HuH-7 (cell line): ENCODE data around the gene SH3RF2.

Source experiments
- DNase-seq: peaks from one replicate; pipeline ENCODE4 v3.0.0; 2011; ENCODE audit warnings: low spot score

The SH3RF2 gene

DNA sequence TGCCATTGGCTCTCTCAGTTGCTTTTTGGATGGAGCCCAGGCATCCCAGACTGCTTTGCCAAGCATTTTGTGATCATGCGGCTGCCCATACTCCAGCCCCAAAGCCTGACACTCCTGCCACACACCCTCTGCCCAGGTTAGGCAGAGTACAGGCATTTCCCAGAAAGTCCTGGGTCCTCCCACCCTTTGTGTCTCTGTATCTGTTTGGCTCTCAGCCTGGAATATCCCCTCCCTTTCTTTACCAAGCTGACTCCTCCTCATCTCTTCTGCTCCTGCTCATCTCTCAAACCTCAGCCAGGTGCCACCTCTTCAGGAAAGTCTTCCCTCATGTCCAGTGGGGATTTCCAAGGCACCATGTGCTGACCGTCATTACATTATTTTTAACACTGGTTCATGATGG is 14.3 kb upstream of the SH3RF2 start:
- no peak for DNase-seq

DNA sequence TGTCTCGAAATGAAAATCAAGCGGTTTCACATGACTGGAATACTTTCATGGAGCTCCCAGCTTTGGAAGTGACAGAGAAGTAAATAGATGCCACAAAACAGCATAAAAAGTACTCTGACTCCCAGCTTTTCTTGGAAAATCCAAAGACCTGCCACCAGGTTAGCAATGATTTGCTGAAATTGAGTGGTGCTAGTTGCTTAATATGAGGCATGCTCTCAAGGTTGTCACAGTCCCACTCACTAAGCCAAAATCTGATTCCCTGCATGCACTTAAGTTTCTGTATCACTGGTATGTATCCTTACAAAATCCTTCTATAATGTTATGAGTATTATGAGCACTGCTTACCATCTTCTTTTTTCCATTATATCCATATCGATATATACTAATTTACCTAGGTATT is 13.0 kb upstream of the SH3RF2 start:
- DNase-seq: no peak

DNA sequence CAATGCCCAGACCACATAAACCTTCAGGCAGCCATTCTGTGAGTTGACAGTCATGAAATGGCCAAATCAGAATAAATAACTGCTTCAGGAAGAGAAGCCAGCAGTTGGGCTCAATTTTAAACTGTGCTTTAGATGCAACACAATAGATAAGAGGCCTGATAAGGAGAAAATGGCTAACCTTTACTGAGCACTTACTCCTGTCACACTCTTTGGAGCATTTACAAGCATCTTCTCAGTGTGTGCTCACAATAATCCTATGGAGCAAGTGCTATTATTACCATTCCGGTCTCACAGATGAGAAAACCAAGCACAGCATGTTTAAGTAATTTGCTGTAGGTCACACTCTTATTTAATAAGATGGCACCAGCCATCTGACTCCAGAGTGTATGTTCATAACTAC is 11.5 kb upstream of the SH3RF2 start:
- no peak for DNase-seq

DNA sequence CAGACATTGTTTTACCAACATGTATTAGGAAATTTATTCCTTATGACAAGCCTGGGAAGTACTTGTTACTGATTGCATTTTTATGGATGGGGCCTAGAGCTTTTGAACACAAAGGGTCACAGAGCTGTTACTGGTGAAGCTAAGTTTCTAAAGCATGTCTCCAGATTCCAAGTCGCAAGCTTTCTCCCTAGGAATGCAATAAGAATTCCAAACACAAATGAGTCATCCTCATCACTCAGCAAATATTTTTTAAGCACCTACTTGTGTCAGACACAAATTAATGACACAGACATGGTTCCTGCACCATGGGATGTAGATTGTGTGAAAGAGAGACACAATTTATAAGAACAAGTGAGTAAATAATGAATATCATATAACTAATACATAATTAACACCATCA is 11.0 kb upstream of the SH3RF2 start:
- no peak for DNase-seq

DNA sequence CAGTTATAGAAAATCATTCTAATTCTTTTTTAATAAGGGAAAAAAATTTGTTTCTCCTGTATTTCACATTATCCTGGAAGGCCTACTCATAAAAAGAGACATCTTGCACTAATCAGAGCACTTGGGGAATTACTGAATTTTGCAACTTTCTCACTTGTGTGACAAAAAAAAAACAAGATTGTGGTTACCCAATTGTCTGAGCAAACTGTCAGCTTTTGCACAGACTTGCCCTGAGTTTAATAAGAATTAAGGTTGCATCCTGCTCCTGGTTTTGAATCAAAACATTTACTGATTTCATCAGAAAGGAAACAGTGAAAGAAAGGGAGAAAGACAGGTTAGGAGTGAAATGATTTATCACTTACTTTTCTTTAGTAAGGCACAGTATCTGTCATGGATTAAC is 10.6 kb upstream of the SH3RF2 start:
- DNase-seq: no peak

DNA sequence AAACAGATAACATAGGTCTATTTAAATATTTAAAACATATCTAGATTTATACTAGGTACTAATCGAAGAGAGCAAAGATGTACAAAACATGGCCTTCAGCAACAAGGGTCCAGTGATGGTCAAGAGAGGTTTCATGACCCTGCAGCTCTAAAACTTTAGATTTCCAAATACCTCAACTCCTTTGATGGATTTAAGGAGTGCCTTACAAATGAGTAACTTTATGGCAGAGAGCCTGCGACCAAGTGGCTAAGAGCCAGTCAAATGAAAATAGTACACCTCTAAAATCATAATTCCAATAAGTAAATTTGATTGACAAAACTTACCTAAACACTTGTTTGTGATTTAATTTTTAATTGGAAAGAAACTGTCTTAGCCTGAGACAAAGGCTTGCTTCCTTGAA is 4.7 kb upstream of the SH3RF2 start:
- DNase-seq: no peak

DNA sequence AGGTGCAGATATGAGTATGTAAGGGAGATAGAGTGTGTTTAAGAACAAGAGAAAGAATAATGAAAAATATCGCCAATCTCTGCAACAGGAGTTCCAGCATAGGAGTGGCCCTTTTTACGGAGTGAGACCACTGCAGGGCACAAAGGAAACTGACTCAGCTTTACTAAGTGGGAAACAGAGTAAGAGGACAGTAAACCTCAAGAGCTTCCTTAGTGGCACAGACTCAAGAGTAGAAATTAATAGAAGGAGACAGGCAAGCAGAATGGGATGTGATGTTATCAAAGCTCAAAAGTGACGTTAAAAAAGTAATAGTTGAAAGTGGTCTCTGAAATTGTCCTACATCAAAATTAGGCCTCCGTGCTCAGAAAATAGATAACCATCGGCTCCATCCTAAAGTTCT is 2.1 kb upstream of the SH3RF2 start:
- DNase-seq: no peak

DNA sequence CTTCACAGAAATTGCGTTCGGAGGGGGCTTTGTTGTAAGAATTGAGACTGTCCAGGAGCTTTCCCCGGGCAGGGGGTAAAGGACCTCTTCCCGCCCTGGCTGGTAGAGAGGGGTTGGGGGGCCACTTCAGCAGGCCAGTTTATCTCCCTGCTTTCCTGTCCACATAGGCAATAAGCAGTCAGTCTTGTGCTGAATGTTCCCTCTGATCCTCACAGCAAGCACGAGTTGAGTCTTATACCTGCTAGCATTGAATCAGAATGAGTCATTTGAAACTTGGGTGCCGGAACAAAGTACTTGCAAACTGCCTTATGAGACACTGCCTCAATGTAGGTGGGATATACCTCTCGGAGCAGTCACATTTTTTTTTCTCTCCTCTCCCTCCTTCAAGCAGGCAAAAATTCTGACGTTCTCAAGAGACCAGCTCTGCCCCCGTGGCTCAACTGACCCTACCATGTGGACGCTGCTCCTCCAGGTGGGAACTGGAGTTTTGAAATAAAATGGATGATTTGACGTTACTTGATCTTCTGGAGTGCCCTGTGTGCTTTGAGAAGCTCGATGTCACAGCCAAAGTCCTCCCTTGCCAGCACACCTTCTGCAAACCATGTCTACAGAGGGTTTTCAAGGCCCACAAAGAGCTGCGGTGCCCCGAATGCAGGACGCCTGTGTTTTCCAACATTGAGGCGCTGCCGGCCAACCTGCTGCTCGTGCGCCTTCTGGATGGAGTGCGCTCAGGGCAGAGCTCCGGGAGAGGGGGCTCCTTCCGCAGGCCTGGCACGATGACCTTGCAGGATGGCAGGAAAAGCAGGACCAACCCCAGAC is 1.3 kb downstream of the SH3RF2 start:
- no peak for DNase-seq

DNA sequence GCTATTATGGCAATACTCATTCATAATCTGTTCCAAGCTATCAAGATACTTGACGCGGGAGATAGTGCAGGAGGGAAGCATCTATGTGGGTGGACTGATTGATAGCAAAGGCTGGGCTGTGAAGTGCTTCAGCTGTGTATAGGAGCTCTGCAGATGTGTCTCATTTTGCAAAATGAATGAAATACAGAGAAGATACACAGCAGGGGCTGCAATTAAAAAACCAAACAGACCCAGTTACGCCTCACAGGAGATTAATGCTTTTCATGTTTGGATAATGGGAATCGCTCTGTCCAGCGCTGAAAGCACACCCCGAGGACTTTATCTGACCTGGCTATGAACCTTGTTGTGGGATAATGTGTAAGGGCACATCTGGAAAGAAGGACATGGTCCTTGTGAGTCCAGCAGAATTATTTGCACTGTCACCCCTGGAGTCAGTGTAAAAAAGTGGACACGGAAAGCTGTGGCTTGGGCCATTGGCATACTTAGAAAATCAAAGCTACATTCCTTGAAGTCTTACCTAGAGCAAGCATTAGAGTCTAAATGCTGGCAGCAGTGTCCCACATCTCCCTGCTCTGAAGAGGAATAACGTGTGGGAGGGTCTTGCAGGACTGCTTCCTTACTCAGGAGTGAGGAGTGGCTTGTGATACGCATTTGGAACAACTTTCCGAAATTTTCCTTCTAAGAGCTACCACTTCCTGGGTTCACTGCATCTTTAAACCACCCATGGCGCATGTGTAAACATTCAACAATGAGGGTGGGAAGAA is 2.6 kb downstream of the SH3RF2 start:
- no peak for DNase-seq

DNA sequence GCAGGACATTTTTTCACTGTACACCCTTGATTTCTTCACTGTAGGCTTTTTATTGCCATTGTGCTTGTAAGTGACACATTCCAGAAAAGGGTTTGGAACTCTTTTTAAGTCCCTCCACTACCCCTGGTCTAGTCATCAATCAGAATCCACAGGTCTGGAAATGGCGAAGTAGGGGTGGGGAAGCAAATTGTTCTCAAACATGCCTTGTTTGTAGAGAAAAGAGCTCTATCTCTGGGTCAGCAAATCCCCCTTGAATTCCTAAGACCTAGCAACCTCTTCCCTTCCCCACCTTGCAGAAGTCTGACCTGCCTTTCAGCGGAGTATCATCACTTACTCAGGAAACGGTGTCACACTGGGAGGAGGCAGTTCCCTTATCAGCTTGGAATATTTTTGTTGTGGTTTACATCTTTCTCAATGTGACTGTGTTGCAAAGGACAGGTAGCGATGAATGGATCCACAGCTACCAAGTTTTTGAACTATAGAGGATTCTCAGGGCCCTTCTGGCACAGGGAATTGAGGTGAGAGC is 3.2 kb downstream of the SH3RF2 start:
- DNase-seq: no peak

DNA sequence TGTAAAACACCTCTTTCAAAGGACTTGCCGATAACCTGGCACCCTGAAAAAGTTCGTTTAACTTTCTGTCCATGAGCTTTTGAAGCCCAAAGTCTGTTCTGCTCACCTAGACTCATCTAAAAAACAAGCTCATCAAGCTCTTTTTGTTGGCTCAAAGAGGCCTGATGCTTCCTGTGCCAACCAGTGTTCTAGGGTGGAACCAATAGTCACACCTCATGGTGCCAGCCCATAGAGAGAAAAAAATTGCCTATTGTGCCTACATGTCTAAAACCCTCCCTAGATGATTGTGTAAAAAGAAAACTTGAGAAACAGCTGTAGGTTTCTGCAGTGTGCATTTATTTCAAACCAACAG is 4.7 kb downstream of the SH3RF2 start:
- no peak for DNase-seq

DNA sequence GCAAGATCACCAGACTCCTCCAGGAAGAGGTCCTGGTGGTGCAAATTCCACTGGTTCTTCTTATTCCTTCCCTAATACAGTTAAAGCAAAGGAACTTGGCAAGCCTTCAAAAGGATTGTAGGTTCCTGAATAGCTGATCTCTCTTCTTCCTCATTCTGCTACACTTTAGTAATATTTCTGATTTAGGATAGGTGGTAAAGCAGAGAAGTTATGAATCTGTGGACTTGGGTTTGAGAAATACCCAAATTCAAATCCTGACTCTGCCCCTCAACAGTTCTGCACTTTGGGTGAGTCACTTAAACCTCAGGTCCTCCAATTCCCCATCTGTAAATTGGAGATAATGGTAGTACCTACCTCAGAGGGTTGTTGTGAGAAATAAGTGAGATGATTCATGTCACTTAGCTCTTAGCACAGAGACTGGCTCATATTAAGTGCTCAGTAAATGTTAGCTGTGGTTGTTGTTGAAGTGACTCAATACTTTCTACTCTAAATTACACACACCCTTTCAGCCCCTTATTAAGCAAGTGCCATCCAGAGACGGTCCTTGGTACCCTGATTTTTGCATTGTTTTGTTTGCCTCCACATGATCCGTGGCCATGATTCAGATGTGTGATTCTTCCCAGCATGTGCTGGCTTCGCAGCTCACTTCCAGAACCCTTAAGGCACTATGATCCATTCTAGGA is 5.2 kb downstream of the SH3RF2 start:
- no peak for DNase-seq

DNA sequence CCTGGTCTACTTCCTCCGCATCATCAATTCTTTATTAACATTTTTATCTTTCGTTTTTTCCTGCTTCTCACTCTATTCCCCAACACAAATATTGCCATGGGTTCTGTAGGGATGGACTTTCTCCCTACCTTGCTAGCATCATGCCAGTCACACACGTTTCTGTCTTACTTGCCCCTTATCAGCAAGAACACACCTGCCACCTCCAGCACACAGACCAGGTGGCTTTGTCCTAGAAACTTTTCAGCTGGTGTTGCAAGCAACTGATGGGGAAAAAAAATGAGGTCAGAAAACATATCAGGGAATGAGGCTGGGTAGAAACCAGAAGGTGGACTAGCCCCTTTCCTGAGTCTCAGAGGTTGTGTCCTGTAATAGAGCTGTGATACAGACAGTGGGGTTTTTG is 5.8 kb downstream of the SH3RF2 start:
- DNase-seq: no peak

DNA sequence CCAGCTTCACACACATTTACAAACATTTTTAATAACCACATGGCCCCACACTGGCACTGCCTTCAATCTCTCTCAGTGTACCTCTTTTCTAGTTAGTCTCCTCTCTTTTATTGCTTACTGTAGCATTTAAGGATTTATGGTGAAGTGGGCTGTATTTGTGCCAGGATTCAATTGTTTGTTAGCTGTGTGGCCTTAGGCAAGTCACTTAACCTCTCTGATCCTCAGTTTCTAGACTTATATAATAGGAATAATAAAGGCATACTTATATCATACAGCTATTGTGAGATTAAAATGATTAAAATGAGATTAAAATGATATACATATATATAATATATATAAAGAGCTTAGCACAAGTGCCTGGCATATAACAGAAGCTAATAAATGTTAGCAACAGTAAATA is 6.4 kb downstream of the SH3RF2 start:
- DNase-seq: no peak

DNA sequence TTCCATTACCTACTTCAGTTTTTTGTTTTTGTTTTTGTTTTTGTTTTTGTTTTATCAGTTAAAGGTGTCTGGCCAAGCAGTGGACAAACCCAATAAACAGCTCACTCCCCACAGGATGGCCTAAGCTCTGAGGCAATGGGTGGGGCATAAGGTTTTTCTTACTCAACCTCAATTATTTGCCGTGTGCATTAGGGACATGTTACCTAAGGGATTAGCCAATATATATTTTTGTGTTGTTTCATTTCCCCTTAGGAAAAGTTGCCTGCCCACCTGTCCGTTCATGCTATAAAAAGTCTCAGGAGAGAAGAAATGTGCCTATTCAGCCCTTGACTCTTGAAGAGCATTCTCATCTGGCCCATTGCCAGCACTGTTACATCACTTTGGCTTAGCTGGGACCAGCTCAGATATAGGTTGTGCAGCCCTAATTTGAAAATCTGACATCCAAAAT is 7.3 kb downstream of the SH3RF2 start:
- DNase-seq: no peak

DNA sequence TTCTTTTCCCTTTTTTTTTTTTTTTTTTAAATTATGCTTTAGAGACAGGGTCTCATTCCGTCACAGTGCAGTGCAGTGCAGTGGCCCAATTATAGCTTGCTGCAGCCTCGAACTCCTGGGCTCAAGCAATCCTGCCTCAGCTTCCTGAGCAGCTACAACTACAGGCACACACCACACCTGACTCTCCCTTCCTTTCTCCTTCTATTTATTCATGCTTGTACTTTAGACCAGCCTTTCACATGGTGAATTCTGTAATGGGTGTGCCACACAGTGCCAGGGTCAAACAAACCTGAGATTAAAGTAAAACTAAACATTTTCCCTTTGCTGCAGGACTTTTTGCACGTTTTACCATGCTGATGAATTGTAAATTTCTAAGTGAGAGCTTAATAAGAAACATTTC is 8.0 kb downstream of the SH3RF2 start:
- no peak for DNase-seq

DNA sequence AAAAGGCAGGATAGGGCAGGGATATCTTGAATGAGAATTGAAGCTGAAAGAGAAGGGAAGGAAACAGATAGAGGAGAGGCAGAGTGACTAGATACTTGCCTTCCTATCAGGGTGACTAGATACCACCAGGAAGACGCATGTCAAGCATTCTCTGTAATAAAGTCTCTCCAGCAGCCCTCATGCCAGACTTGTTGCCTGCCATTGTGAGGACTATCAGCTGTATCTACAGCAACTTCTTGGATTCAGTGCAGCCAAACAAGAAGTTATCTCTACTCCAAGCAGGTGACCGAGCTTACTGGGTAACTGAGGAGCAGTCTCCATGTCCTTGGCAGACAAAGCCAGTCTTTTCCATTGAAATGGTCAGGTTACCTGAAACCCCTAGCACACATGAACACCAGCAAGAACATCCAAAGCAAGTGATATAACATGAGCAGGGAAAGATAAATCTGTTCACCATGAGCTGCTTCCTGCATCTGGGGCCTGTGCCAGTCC is 9.3 kb downstream of the SH3RF2 start:
- no peak for DNase-seq

DNA sequence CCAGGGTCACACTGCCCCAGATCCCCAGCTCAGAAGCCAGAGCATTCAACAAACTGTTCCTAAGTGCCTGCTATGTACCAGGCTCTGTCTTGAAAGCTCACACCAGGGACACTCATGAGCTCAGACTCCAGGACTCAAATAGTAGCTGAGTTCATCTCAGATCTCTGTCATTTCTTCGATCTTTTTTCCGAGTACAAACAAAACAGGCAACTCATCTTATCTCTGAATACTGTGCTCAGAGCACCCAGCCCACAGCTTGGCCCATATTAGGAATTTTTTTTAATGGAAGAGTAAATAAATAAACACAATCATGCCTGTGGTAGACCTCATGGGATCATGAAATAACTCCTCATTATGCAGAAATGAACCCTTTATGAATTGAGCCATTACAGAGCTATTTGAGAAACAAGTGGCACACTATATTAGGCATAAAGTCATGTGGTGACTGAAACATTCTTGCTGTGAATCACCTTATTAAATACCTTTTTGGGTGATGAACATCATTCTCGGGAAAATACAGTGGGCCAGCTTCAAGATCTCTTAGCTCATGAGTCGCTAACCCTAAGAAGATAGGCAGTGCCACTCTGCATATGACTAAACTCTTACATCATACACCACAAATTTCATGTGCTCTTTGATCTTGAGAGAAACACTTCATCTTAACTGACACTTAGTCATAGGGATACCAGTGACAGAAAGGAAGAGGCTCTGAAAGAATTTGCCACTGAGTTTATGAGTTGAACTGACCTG is 9.9 kb downstream of the SH3RF2 start:
- DNase-seq: no peak

DNA sequence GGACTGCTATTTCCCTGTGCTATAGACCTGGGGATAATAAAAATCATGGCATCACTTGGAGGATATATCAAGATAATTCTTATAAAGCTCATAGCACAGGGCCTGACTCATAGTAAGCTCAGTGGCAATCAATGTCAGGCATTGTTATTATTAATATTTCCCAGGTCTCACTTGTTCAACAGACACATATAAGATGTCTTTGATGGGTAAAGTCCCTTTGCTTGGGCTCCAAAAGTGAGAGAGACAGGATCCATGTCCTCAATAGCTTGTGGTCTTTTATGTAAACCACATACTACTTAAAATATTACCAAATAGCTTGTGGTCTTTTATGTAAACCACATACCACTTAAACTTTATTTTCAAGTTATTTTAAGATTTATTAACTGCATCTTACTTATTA is 11.2 kb downstream of the SH3RF2 start:
- DNase-seq: no peak

DNA sequence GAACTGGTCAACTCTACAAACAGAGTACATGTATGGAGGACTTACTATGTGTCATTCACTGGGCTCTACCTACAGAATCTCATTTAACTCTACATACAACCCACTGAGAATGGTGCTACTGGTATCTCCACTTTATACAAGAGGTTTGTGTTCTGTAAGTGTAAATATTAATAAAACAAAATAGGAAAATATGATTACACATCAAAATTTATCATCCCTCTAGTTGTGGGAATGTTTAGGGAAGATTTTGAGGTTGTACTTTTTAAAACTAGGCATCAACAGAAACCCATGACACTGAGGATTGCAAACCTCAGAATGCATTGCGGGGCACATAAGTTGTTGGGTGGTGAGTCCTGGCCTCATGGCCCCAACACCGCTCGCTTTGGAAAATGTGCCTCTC is 11.7 kb downstream of the SH3RF2 start:
- no peak for DNase-seq

DNA sequence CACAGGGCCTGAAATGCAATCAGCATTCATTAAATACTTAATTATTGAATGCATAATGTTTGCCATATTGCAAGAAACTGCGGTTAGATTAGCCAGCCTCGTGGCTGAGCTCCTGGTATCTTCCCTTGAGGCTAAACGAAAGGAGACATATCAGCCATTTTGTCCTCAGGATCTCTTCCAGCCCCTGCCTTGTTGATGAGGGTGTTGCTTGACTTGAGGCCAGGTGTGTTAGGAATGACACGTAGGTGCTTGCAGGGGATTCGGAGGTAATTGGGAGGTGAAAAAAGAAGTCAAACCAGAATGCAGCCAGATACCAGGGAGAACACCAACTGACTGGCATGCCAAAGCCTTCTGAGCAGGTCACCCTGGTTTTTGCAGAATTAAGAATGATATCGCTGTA is 12.5 kb downstream of the SH3RF2 start:
- no peak for DNase-seq

DNA sequence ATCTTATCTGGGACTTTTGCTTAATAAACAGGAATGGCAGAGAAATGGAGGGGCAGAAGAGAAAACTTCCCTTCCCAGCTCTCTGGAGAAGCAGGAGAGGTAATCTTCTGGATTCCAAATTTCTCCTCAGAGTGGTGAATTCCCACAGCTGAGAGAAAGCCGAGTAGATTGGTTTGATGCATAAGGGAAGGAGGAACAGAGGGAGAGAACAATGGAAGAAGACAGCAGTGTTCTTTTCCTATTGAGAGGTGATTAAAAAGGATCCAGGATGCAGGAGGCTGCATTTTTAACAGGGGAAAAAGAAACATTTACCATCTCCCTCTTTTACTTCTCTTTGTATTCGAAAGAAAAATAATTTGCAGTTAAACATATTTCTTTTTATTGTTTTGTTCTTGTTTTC is 13.1 kb downstream of the SH3RF2 start:
- DNase-seq: no peak
